GM12801 (cell line): ENCODE results near the gene TLK2.

Source experiments
- CTCF ChIP-seq: IDR thresholded peaks from one replicate; pipeline ENCODE4 v1.5.1; 2011; ENCODE audit warnings: control low read depth; ENCODE audit not compliant: insufficient read length; ENCODE audit errors: extremely low read depth

TLK2 gene

GRCh38 chr17:62652251-62653001 is 173.8 kb downstream of the TLK2 start:
- TF ChIP-seq CTCF, result no peak

GRCh38 chr17:62653002-62653825 is 174.6 kb downstream of the TLK2 start:
- no peak for TF ChIP-seq CTCF

- TF ChIP-seq CTCF, result no peak
Measured at GRCh38 chr17:62653826-62654761, 175.5 kb downstream of the TLK2 start.

- TF ChIP-seq CTCF, result no peak
Measured at GRCh38 chr17:62655656-62656055, 177.0 kb downstream of the TLK2 start.

- no peak for TF ChIP-seq CTCF
Measured at GRCh38 chr17:62656446-62656845, 177.8 kb downstream of the TLK2 start.

GRCh38 chr17:62657145-62657665 is 178.6 kb downstream of the TLK2 start:
- TF ChIP-seq CTCF, result no peak
